Parathyroid adenoma (tissue), 2 donors: ENCODE results near the gene KIAA1671.

Experiments used
- H2AFZ ChIP-seq: fragments of 300-600 bp; sonication (generic); one replicate; pipeline ENCODE4 v1.7.0; 2017; ENCODE audit warnings: antibody characterized with exemption, mild to moderate bottlenecking
- H3K27ac ChIP-seq: fragments of 300-600 bp; sonication (generic); one replicate; pipeline ENCODE4 v1.7.0; 2017
- H3K27me3 ChIP-seq: fragments of 300-600 bp; sonication (generic); one replicate; pipeline ENCODE4 v1.7.0; 2017; ENCODE audit warnings: low read length; ENCODE audit not compliant: control insufficient read depth, insufficient read depth
- H3K36me3 ChIP-seq: fragments of 300-600 bp; sonication (generic); one replicate; pipeline ENCODE4 v1.7.0; 2017; ENCODE audit warnings: low read length; ENCODE audit not compliant: control insufficient read depth, insufficient read depth
- H3K4me1 ChIP-seq: fragments of 300-600 bp; sonication (generic); one replicate; pipeline ENCODE4 v1.7.0; 2017; ENCODE audit warnings: control low read depth
- H3K4me2 ChIP-seq: fragments of 300-600 bp; sonication (generic); one replicate; pipeline ENCODE4 v1.7.0; 2017; ENCODE audit warnings: low read length
- H3K4me3 ChIP-seq: fragments of 300-600 bp; sonication (generic); one replicate; pipeline ENCODE4 v1.7.0; 2017; ENCODE audit warnings: low read depth, low read length
- H3K79me2 ChIP-seq: fragments of 300-600 bp; sonication (generic); one replicate; pipeline ENCODE4 v1.7.0; 2017; ENCODE audit warnings: control low read depth
- H3K9ac ChIP-seq: fragments of 300-600 bp; sonication (generic); one replicate; pipeline ENCODE4 v1.7.0; 2017; ENCODE audit warnings: mild to moderate bottlenecking
- H3K9me3 ChIP-seq: fragments of 300-600 bp; sonication (generic); one replicate; pipeline ENCODE4 v1.7.0; 2017; ENCODE audit warnings: low read length; ENCODE audit not compliant: control insufficient read depth
- TF ChIP-seq, protein P1 (sequence below): fragments of 300-600 bp; sonication (generic); IDR thresholded peaks from one replicate; pipeline ENCODE4 v1.7.0; 2017; ENCODE audit warnings: antibody characterized with exemption, mild to moderate bottlenecking
- donor health status: primary hyperparathyroidism.

KIAA1671 gene

DNA sequence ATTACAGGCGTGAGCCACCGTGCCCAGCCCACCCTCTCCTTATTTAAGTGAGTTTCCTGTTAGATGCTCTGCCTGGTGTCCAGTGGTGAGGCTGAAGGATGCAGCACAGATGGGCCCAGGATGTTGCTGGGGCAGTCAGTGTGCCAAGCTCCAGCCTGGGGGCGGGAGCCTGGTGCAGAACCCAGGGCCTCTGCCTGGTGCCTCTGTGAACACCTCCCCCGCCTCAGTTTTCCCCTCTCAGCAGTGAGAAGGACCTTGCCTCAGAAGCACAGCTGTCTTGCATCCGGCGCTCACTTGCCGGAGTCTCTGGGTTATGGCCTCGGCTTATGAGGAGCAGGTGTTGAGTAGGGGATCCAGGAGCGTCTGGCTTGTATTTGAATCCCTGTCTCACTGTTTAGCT is 116.2 kb downstream of the KIAA1671 start:
- peaks cover 5% of the 10 kb centered on the region for H3K79me2 ChIP-seq
- no peaks in the 10 kb centered on the region for H3K4me1 ChIP-seq
- H3K4me3 ChIP-seq = no peak overlapping the region
- H3K27me3 ChIP-seq = no peaks in the 10 kb centered on the region
- H3K4me2 ChIP-seq = no peak overlapping the region
- H2AFZ ChIP-seq = no peak overlapping the region
- no peak overlapping the region for H3K9ac ChIP-seq
- H3K9me3 ChIP-seq = no peaks in the 10 kb centered on the region
- TF ChIP-seq, protein P1, sequence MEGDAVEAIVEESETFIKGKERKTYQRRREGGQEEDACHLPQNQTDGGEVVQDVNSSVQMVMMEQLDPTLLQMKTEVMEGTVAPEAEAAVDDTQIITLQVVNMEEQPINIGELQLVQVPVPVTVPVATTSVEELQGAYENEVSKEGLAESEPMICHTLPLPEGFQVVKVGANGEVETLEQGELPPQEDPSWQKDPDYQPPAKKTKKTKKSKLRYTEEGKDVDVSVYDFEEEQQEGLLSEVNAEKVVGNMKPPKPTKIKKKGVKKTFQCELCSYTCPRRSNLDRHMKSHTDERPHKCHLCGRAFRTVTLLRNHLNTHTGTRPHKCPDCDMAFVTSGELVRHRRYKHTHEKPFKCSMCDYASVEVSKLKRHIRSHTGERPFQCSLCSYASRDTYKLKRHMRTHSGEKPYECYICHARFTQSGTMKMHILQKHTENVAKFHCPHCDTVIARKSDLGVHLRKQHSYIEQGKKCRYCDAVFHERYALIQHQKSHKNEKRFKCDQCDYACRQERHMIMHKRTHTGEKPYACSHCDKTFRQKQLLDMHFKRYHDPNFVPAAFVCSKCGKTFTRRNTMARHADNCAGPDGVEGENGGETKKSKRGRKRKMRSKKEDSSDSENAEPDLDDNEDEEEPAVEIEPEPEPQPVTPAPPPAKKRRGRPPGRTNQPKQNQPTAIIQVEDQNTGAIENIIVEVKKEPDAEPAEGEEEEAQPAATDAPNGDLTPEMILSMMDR = no peak
- H3K27ac ChIP-seq = no peak overlapping the region
- no peaks in the 10 kb centered on the region for H3K36me3 ChIP-seq

DNA sequence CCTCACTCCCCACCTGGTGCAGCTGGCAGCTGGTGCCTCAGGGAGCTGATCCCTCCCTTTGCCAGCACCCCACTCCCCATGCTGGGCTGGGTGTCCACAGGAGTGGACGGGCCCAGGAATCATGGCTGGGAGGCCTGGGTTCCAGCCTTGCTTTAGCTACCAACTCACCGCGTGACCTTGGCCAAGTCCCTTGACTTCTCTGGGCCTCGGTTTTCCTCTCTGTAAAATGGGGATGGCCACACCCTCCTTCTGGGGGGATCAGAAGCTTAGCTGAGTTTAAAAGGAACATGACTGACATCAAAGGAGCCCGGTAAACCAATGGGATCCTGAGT is 116.9 kb downstream of the KIAA1671 start:
- Histone ChIP-seq H3K4me1 (no peaks in the 10 kb centered on the region), H3K27me3 (no peaks in the 10 kb centered on the region), H3K79me2 (peaks cover 5% of the 10 kb centered on the region), H3K4me2 (no peak overlapping the region), H3K27ac (no peak overlapping the region), H3K9me3 (no peaks in the 10 kb centered on the region), H3K4me3 (no peak overlapping the region), H2AFZ (no peak overlapping the region), H3K36me3 (no peaks in the 10 kb centered on the region), H3K9ac (no peak overlapping the region)
- TF ChIP-seq, protein P1 = no peak

DNA sequence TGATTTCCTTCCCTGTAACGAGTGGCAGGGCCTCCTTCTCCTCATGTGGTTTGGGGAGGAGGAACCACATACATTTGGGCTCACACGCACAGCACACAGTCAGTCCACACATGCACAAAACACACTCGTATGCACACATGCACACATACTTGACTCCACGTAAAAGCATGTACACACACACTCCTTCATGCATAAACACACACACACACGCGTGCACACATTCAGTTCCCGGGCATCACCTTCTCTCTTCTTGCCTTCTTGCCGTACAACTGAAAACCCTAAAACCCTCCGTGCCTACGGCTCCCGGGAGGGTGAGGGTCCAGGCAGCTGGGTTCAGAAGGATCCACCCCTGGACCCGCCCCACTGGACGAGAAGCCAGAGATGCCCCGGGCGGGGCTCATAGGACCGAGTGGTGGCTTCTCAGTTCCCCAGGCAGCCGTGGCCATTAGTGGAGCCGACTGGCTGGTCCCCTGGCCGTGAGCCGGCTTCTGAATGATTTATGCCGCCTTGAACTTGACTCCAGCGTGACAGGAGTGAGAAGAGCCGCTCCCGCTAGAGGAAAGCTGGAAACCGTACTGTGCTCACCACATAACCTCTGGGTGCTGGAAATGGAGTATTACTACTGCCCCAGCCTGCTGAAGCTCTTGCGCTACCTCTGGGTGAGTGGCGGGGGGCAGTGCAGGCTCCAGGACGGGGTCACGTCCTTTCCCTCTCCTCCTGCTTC is 117.4 kb downstream of the KIAA1671 start:
- H3K36me3 ChIP-seq = no peaks in the 10 kb centered on the region
- H3K4me3 ChIP-seq = no peak overlapping the region
- H3K27ac ChIP-seq = no peak overlapping the region
- H3K79me2 ChIP-seq = peaks cover 5% of the 10 kb centered on the region
- no peaks in the 10 kb centered on the region for H3K27me3 ChIP-seq
- no peaks in the 10 kb centered on the region for H3K9me3 ChIP-seq
- H3K4me1 ChIP-seq = no peaks in the 10 kb centered on the region
- no peak overlapping the region for H3K9ac ChIP-seq
- no peak overlapping the region for H3K4me2 ChIP-seq
- TF ChIP-seq, protein P1 = no peak
- no peak overlapping the region for H2AFZ ChIP-seq

DNA sequence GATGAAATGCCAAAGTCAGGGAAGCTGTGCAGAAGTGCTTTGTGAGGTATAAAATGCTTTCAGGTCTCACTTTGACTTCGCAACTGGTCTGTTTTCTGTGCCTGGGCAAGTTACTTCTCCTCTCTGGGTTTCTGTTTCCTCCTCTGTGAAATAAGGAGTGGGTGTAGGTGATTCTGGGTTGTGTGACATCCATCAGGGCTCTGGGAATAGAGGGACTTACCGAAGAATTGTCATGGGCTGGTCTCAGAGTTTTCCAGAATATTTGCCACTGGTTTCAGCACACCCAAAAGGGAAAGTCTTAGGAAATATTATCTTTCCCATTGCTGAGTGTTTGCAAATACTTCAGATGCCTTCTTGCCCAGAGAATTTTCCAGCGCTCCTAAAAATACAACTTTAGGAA is 118.4 kb downstream of the KIAA1671 start:
- Histone ChIP-seq H3K9me3 (no peaks in the 10 kb centered on the region), H3K27ac (no peak overlapping the region), H2AFZ (no peak overlapping the region), H3K36me3 (no peaks in the 10 kb centered on the region), H3K9ac (no peak overlapping the region), H3K4me1 (no peaks in the 10 kb centered on the region), H3K4me3 (no peak overlapping the region), H3K79me2 (peaks cover 5% of the 10 kb centered on the region), H3K27me3 (no peaks in the 10 kb centered on the region), H3K4me2 (no peak overlapping the region)
- TF ChIP-seq, protein P1 = no peak

DNA sequence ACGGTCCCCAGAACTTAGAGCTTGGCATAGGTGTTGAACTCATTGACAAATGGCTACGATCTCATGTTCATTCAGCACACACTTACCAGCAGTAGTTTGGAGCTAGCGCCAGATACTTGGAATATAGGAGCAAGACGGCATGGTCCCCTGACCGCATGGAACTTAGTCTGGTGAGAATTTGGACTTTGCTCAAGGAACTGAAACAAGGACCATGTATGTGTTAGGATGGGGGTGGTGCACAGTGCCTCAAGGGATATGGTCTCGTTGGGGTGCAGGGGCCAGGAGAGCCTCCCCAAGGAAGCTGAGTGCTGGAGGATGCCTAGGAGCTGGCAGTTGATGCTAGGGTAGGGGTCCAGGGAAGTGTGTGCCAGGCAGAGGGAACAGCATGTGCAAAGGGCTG is 119.2 kb downstream of the KIAA1671 start:
- Histone ChIP-seq H3K36me3 (no peaks in the 10 kb centered on the region), H3K4me2 (no peak overlapping the region), H3K4me1 (no peaks in the 10 kb centered on the region), H3K27ac (no peak overlapping the region), H3K9me3 (no peaks in the 10 kb centered on the region), H3K9ac (no peak overlapping the region), H3K27me3 (no peaks in the 10 kb centered on the region), H3K4me3 (no peak overlapping the region), H2AFZ (no peak overlapping the region), H3K79me2 (peaks cover 6% of the 10 kb centered on the region)
- TF ChIP-seq, protein P1 = no peak
